Osteoblast (primary cell): ENCODE results near the gene FKBP6. TPM values are rescaled to one million over a fixed set of nuclear protein-coding genes. Genes with fewer than 3 reads are reported as not detected.

Experiments
- DNase-seq: peaks from one replicate; pipeline ENCODE4 v3.0.0; 2011; ENCODE audit warnings: low spot score, mixed read lengths; ENCODE audit not compliant: insufficient read length; ENCODE audit errors: missing footprints
- H2AFZ ChIP-seq: 2 replicates; pipeline ENCODE4 v1.6.0; 2011; ENCODE audit warnings: mild to moderate bottlenecking, low read length
- H3K27ac ChIP-seq: 2 replicates; pipeline ENCODE4 v1.5.1; 2011; ENCODE audit warnings: mild to moderate bottlenecking, low read depth, low read length, moderate library complexity
- H3K27me3 ChIP-seq: 2 replicates; pipeline ENCODE4 v1.6.0; 2012; ENCODE audit warnings: mild to moderate bottlenecking, control low read depth, inconsistent platforms, low read length, moderate library complexity; ENCODE audit not compliant: insufficient read depth
- H3K36me3 ChIP-seq: 2 replicates; pipeline ENCODE4 v1.5.1; 2011; ENCODE audit warnings: mild to moderate bottlenecking, low read length, control low read depth, moderate library complexity; ENCODE audit not compliant: insufficient read depth
- H3K4me1 ChIP-seq: 2 replicates; pipeline ENCODE4 v1.5.1; 2011; ENCODE audit warnings: mild to moderate bottlenecking, low read length, control low read depth, moderate library complexity; ENCODE audit not compliant: insufficient read depth
- H3K4me2 ChIP-seq: 2 replicates; pipeline ENCODE4 v1.6.0; 2011; ENCODE audit warnings: mild to moderate bottlenecking, low read length; ENCODE audit not compliant: insufficient read depth
- H3K4me3 ChIP-seq: fragments of 200-600 bp; sonication (generic); 3 replicates; pipeline ENCODE4 v1.5.1; 2012; ENCODE audit warnings: mild to moderate bottlenecking, low read length, inconsistent platforms; ENCODE audit not compliant: insufficient read depth
- H3K79me2 ChIP-seq: 2 replicates; pipeline ENCODE4 v1.6.0; 2012; ENCODE audit warnings: mild to moderate bottlenecking, low read length, control low read depth, inconsistent platforms; ENCODE audit not compliant: insufficient read depth
- H3K9me3 ChIP-seq: 2 replicates; pipeline ENCODE4 v1.5.1; 2011; ENCODE audit warnings: low read depth, low read length, control low read depth
- H4K20me1 ChIP-seq: 2 replicates; pipeline ENCODE4 v1.6.0; 2012; ENCODE audit warnings: mild to moderate bottlenecking, low read length, control low read depth; ENCODE audit not compliant: insufficient read depth
- CTCF ChIP-seq: IDR thresholded peaks from 2 replicates; pipeline ENCODE4 v1.5.1; 2011; ENCODE audit warnings: mild to moderate bottlenecking, low read depth, low read length, moderate library complexity; ENCODE audit errors: extremely low read depth
- total RNA-seq: library from RNA; depleted of rRNA; stranded (reverse); fragments of >200 nt; gene quantifications from 2 replicates; pipeline ENCODE4 v1.2.3, GENCODE V29; 2012

Gene FKBP6
- total RNA-seq, 1 donor = not detected

- Histone ChIP-seq H3K27me3 (peaks cover 21% of the 10 kb centered on the region), H3K79me2 (no peaks in the 10 kb centered on the region), H4K20me1 (no peaks in the 10 kb centered on the region), H3K4me3 (no peak overlapping the region), H3K27ac (no peak overlapping the region), H2AFZ (no peak overlapping the region), H3K36me3 (no peaks in the 10 kb centered on the region), H3K4me2 (no peak overlapping the region), H3K4me1 (peaks cover 5% of the 10 kb centered on the region), H3K9me3 (no peaks in the 10 kb centered on the region)
- DNase-seq = no peak
- no peak for TF ChIP-seq CTCF
These were observed 2.8 kb downstream of the FKBP6 start for GRCh38 chr7:73330772-73331171.

- no peak for DNase-seq
- Histone ChIP-seq H3K4me2 (no peak overlapping the region), H4K20me1 (no peaks in the 10 kb centered on the region), H3K79me2 (no peaks in the 10 kb centered on the region), H2AFZ (no peak overlapping the region), H3K27ac (no peak overlapping the region), H3K36me3 (no peaks in the 10 kb centered on the region), H3K4me3 (no peak overlapping the region), H3K27me3 (peaks cover 23% of the 10 kb centered on the region), H3K9me3 (no peaks in the 10 kb centered on the region), H3K4me1 (peaks cover 5% of the 10 kb centered on the region)
- TF ChIP-seq CTCF = no peak
These were observed 4.5 kb downstream of the FKBP6 start for GRCh38 chr7:73332447-73332846.

GRCh38 chr7:73338321-73338720 lies 10.4 kb downstream of the FKBP6 start:
- no peak overlapping the region for H3K27ac ChIP-seq
- H3K4me1 ChIP-seq = peaks cover 12% of the 10 kb centered on the region
- no peak for TF ChIP-seq CTCF
- no peaks in the 10 kb centered on the region for H3K9me3 ChIP-seq
- peaks cover 16% of the 10 kb centered on the region for H3K27me3 ChIP-seq
- H4K20me1 ChIP-seq = no peaks in the 10 kb centered on the region
- H3K79me2 ChIP-seq = no peaks in the 10 kb centered on the region
- DNase-seq = no peak
- no peak overlapping the region for H3K4me3 ChIP-seq
- no peak overlapping the region for H3K4me2 ChIP-seq
- H2AFZ ChIP-seq = no peak overlapping the region
- H3K36me3 ChIP-seq = no peaks in the 10 kb centered on the region

GRCh38 chr7:73340514-73340913 lies 12.6 kb downstream of the FKBP6 start:
- Histone ChIP-seq H3K9me3 (no peaks in the 10 kb centered on the region), H2AFZ (no peak overlapping the region), H3K4me2 (no peak overlapping the region), H3K27me3 (peaks cover 8% of the 10 kb centered on the region), H3K4me1 (peaks cover 12% of the 10 kb centered on the region), H3K27ac (no peak overlapping the region), H3K36me3 (no peaks in the 10 kb centered on the region), H3K4me3 (no peak overlapping the region), H3K79me2 (no peaks in the 10 kb centered on the region), H4K20me1 (no peaks in the 10 kb centered on the region)
- no peak for TF ChIP-seq CTCF
- DNase-seq = no peak
